ENCODE measurements around the gene GALR2. TPM values are rescaled to one million over a fixed set of nuclear protein-coding genes. Genes with fewer than 3 reads are reported as not detected.
"Not testable (repeated sequence)": the region's sequence is repeated elsewhere in the genome, so short reads cannot be mapped to it uniquely, and the experiment has no call there.

Gene GALR2
- total RNA-seq, 6 experiments from 2014 or later = 0.18 TPM; not detected in 5

GRCh38 chr17:76054112-76054476 is 20.5 kb upstream of the GALR2 start:
- ATAC-seq (no peak), DNase-seq (no peak)
- intact Hi-C loops (cut with DNase I) = no loop called here
- Histone ChIP-seq H3K9me3 (no peaks in the 10 kb centered on the region), H3K36me3 (peaks cover 16 to 87% (median 43%) of the 10 kb centered on the region in 4 donors), H3K27me3 (no peaks in the 10 kb centered on the region), H3K4me3 (no peak overlapping the region), H3K27ac (no peak overlapping the region), H3K4me1 (no peaks in the 10 kb centered on the region)
- no peak for TF ChIP-seq CTCF (IDR thresholded peaks at IDR 0.05)
- TF ChIP-seq POLR2A (IDR thresholded peaks at IDR 0.05) = no peak
- WGBS (ENCODE audit: insufficient coverage, low coverage, low lambda C conversion rate, missing lambda C conversion rate) = 96% methylated on average over 4 of the region's 4 CpGs

GRCh38 chr17:76056882-76057281 is 17.7 kb upstream of the GALR2 start:
- DNase-seq (no peak), ATAC-seq (no peak)
- Histone ChIP-seq H3K9me3 (no peaks in the 10 kb centered on the region), H3K27ac (no peak overlapping the region), H3K4me3 (no peak overlapping the region), H3K36me3 (peaks cover 25 to 94% (median 51%) of the 10 kb centered on the region in 4 donors), H3K27me3 (no peaks in the 10 kb centered on the region), H3K4me1 (no peaks in the 10 kb centered on the region)
- TF ChIP-seq CTCF (IDR thresholded peaks at IDR 0.05) (no peak), POLR2A (IDR thresholded peaks at IDR 0.05) (no peak)
- intact Hi-C loops (cut with DNase I) = no loop called here
- WGBS (ENCODE audit: insufficient coverage, low coverage, low lambda C conversion rate, missing lambda C conversion rate) = 67% methylated on average over 1 of the region's 3 CpGs

GRCh38 chr17:76058264-76058663 is 16.3 kb upstream of the GALR2 start:
- H3K27ac ChIP-seq; DNase-seq; H3K9me3 ChIP-seq; ATAC-seq; H3K27me3 ChIP-seq; H3K4me1 ChIP-seq; intact Hi-C loops (cut with DNase I); H3K4me3 ChIP-seq: not testable (repeated sequence)
- peaks cover 28 to 92% (median 53%) of the 10 kb centered on the region in 4 donors for H3K36me3 ChIP-seq
- 92% methylated on average over 5 of the region's 6 CpGs for WGBS (ENCODE audit: insufficient coverage, low coverage, low lambda C conversion rate, missing lambda C conversion rate)

GRCh38 chr17:76063875-76064546 is 10.6 kb upstream of the GALR2 start:
- Histone ChIP-seq H3K4me1 (no peaks in the 10 kb centered on the region), H3K36me3 (peaks cover 32 to 93% (median 57%) of the 10 kb centered on the region in 4 donors), H3K27ac (no peak overlapping the region), H3K4me3 (no peak overlapping the region), H3K27me3 (no peaks in the 10 kb centered on the region), H3K9me3 (no peaks in the 10 kb centered on the region)
- DNase-seq (no peak), ATAC-seq (no peak)
- intact Hi-C loops (cut with DNase I) = no loop called here
- TF ChIP-seq CTCF (IDR thresholded peaks at IDR 0.05) (no peak), POLR2A (IDR thresholded peaks at IDR 0.05) (no peak)
- 84% methylated on average over 14 of the region's 15 CpGs for whole genome bisulfite sequencing (ENCODE audit: insufficient coverage, low coverage, low lambda C conversion rate, missing lambda C conversion rate)

- Histone ChIP-seq H3K27ac (no peak overlapping the region), H3K9me3 (no peaks in the 10 kb centered on the region), H3K27me3 (no peaks in the 10 kb centered on the region), H3K36me3 (peaks cover 20 to 78% (median 47%) of the 10 kb centered on the region in 4 donors), H3K4me1 (peaks cover 0 to 5% (median 0%) of the 10 kb centered on the region in 4 donors), H3K4me3 (no peak overlapping the region)
- 90% methylated on average over 2 of the region's 4 CpGs for WGBS (ENCODE audit: insufficient coverage, low coverage, low lambda C conversion rate, missing lambda C conversion rate)
- intact Hi-C loops (cut with DNase I) = no loop called here
- ATAC-seq (no peak), DNase-seq (no peak)
- TF ChIP-seq CTCF (IDR thresholded peaks at IDR 0.05) = no peak
Measured at GRCh38 chr17:76065775-76066174, 8.8 kb upstream of the GALR2 start.

Data from right lobe of liver (tissue), 6 donors.